GM11168 (cell line): ENCODE measurements around the gene SLCO3A1.

Experiments
- in situ Hi-C: fragments of 300-500 bp; cut with MboI; formaldehyde crosslinking; loops from one replicate; pipeline ENCODE4 v1.12.0; 2022; ENCODE audit warnings: low sequenced_read_pairs; ENCODE audit not compliant: unreplicated experiment

Gene SLCO3A1

GRCh38 chr15:91880373-91880772 lies 26.9 kb downstream of the SLCO3A1 start:
- in situ Hi-C loops: no loop called here

GRCh38 chr15:91881569-91882297 lies 28.2 kb downstream of the SLCO3A1 start:
- in situ Hi-C loops: no loop called here

- in situ Hi-C loops: no loop called here
These were observed 29.5 kb downstream of the SLCO3A1 start for GRCh38 chr15:91882858-91883586.

- in situ Hi-C loops: no loop called here
These were observed 31.1 kb downstream of the SLCO3A1 start for GRCh38 chr15:91884606-91885005.

- in situ Hi-C loops: no loop called here
These were observed 31.5 kb downstream of the SLCO3A1 start for GRCh38 chr15:91885054-91885453.

GRCh38 chr15:91885714-91886270 lies 32.3 kb downstream of the SLCO3A1 start:
- in situ Hi-C loops: no loop called here

- in situ Hi-C loops: no loop called here
These were observed 33.4 kb downstream of the SLCO3A1 start for GRCh38 chr15:91886878-91887277.

- in situ Hi-C loops: no loop called here
These were observed 33.8 kb downstream of the SLCO3A1 start for GRCh38 chr15:91887321-91887720.

- in situ Hi-C loops: no loop called here
These were observed 34.4 kb downstream of the SLCO3A1 start for GRCh38 chr15:91887921-91888373.

GRCh38 chr15:91889111-91889815 lies 35.8 kb downstream of the SLCO3A1 start:
- in situ Hi-C loops: no loop called here

GRCh38 chr15:91890614-91891013 lies 37.1 kb downstream of the SLCO3A1 start:
- in situ Hi-C loops: no loop called here

GRCh38 chr15:91891101-91891500 lies 37.6 kb downstream of the SLCO3A1 start:
- in situ Hi-C loops: no loop called here

- in situ Hi-C loops: no loop called here
These were observed 38.4 kb downstream of the SLCO3A1 start for GRCh38 chr15:91891788-91892345.

GRCh38 chr15:91892436-91892835 lies 38.9 kb downstream of the SLCO3A1 start:
- in situ Hi-C loops: no loop called here

GRCh38 chr15:91894606-91895005 lies 41.1 kb downstream of the SLCO3A1 start:
- in situ Hi-C loops: no loop called here

GRCh38 chr15:91895051-91895450 lies 41.5 kb downstream of the SLCO3A1 start:
- in situ Hi-C loops: no loop called here

GRCh38 chr15:91896341-91897055 lies 43.0 kb downstream of the SLCO3A1 start:
- in situ Hi-C loops: no loop called here

GRCh38 chr15:91897585-91898372 lies 44.3 kb downstream of the SLCO3A1 start:
- in situ Hi-C loops: no loop called here

GRCh38 chr15:91898843-91899242 lies 45.3 kb downstream of the SLCO3A1 start:
- in situ Hi-C loops: no loop called here
